Pons (tissue), 1 donor: Measurements from ENCODE around the gene VILL.
A peak's percentile ranks its signal among the peaks of the same experiment; 100 is the strongest.
"Not testable (repeated sequence)": the region's sequence is repeated elsewhere in the genome, so short reads cannot be mapped to it uniquely, and the experiment has no call there.

Source experiments
- DNase-seq: peaks from one replicate; pipeline ENCODE4 v3.0.0-alpha.2; 2016; ENCODE audit warnings: low spot score

VILL gene

DNA sequence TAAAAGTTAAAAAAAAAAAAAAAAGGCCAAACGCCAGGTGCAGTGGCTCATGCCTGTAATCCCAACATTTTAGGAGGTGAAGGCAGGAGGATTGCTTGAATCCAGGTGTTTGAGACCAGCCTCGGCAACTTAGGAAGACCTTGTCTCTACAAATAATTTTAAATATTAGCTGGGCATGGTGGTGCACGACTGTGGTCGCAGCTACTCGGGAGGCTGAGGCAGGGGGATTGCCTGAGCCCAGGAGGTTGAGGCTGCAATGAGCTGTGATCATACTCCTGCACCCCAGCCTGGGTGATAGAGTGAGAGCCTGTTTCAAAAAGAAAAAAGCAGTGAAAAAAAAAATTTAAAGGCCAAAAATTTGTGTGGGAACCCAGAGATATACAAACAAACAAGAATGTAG lies 45.7 kb downstream of the VILL start:
- no peak for DNase-seq

DNA sequence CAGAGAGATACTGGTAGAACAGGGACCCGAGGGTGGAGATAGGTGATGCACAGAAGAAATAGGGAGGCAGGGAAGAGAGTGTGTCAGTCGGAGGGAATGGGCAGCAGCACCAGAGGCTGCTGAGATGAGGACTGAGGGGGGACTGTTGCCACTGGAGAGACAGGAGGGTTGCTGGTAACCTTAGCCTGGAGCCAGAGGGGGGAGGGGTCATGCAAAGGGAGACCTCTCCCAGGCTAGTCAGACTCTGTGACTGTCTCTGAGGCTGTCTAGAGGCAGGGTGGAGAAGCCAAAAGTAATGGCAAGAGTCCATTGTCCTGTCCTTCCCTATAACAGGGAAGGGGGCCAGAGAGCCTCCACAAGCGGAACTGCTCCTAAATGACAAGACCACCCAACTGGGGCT lies 46.3 kb downstream of the VILL start:
- no peak for DNase-seq

DNA sequence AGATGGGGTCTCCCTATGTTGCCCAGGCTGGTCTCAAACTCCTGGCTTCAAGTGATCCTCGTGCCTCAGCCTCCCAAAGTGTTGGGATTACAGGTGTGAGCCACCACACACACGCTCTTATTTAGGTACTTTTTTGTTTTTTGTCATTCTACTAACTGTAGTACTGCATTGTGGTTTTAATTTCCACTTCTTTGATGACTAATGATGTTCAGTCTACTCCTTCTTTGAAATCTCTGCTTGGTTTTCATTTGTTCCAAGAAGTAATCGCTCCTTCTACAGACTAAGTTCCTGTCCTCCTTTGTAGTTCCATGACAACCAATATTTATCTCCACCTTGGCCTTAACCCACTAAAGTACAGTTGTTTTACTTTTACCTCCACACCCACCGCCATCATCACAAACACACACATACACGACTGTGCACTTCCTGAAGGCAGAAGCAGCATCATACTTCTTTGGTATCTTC lies 47.9 kb downstream of the VILL start:
- no peak for DNase-seq

DNA sequence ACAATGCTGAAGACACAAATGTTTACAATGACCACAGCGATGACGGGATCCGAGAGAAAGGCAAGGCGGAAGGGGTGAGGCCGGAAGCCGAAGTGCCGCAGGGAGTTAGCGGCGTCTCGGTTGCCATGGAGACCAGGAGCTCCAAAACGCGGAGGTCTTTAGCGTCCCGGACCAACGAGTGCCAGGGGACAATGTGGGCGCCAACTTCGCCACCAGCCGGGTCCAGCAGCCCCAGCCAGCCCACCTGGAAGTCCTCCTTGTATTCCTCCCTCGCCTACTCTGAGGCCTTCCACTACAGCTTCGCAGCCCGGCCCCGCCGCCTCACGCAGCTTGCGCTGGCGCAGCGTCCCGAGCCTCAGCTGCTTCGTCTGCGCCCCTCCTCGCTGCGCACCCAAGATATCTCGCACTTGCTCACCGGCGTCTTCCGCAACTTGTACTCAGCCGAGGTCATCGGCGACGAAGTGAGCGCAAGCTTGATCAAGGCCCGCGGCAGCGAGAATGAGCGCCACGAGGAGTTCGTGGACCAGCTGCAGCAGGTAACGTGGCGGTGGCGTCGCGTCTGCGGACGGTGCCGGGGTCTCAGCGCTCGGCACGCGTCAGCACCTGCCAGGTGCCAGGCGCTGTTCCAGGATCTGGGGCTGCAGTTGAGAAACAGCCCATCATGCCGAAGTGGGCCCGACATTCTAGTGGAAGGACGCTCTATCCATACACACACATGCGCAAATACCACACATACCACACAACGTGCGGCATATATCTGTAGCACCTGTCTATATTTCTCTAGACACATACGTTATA lies 48.7 kb downstream of the VILL start, which contains the start of gene DLEC1:
TSS of gene DLEC1 (plus strand) at position 108 of the 798 bp plus-strand sequence. CDS start at position 126, 18 bp downstream.
- DNase-seq, result peak; percentile 19

DNA sequence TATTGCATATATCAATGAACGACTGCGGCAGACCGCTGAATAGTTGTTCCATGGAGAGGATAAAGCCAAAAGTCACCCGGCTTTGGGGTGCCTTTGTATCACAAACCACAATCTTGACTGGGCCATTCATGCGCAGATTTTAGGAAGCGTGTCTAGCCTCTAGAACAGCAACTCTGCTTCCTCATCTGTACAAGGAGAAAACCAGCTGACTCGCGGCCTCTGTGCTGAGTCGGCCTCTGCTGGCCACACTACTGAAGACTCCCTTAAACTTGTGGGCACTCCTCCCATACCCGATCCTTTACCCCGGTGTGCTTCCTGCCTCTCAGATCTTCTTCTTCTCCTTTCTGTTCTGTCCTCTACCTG lies 49.3 kb downstream of the VILL start:
- peak; percentile 80 for DNase-seq

DNA sequence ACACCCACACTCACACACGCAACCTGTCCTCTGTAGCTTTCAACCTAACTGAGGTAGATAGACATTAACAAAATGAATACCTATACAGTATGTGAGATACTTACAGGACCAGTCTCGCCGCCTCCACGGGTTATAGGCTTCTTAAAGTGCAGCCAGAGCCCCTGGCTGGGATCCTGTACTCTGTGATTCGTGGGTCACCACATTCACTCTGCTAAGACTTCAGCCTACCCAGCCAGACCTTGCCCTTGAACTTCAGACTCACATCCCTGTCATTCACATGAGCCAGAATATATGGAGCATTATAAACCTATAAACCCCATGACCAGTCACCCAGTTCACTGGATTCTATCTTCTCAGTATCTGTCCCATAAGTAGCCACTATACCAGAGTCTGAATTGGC lies 49.8 kb downstream of the VILL start:
- no peak for DNase-seq

DNA sequence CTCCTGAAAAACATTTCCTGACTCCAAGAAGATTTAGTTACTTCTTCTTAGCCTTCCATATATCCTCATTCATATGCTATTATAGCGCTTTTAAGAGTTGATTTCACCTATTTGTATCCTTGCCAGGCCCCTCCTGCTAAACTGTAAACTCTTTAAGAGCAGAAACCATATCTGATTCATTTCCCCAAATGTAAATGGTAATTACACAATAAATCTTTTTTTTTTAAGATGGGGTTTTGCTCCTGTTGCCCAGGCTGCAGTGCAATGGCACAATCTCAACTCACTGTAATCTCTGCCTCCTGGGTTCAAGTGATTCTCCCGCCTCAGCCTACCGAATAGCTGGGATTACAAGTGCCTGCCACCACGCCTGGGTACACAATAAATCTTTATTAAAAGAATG lies 52.9 kb downstream of the VILL start:
- DNase-seq, result no peak

DNA sequence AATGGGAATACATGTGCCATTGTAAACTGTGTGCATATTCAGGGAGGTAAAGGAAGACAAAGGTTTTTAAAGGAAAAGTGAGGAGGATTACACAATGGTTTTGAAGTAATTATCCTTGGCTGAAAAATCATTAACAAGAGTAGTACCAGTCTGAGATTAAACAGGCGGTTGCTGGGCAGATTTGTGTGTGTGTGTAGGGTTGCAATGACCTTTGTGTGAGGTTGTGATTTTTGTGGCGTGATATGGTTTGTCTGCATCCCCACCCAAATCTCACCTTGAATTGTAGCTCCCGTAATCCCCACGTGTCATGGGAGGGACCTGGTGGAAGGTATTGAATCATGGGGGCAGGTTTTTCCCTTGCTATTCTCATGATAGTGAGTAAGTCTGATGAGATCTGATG lies 55.4 kb downstream of the VILL start:
- no peak for DNase-seq

DNA sequence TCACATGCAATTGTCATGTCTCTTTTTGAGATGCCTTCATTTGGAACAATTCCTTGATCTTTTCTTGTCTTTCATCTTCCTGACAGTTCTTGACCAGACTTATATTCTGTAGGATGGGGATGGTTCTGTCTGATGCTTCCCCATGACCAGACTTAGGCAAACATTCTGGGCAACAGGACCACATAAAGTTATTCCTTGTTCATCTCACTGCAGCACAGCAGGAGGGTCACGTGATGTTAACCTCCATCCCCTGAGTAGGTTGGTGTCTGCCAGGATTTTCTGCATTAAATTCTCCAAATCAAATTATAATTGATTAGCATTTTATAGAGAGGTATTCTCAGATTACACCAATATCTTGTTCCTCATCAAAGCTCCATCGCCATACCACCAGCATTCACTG lies 56.2 kb downstream of the VILL start:
- no peak for DNase-seq

DNA sequence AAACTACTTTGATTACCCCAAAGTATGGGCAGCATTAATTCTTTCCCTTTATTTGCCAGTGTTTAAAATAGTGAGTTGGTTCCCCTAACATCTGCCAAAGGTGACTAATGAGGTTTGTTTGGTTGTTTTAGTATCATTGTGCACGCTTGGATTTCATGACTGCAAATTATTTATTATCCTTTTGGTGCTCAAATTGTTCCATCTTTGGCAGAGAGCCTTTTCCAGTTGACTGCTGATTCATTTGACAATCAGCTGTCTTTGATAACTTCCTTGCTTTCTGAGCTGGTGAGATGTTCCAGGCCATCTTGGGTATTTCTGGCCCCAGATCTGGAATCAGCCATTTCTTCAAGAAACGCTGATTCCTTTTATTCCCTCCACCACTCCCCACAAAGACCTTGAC lies 57.3 kb downstream of the VILL start:
- no peak for DNase-seq

DNA sequence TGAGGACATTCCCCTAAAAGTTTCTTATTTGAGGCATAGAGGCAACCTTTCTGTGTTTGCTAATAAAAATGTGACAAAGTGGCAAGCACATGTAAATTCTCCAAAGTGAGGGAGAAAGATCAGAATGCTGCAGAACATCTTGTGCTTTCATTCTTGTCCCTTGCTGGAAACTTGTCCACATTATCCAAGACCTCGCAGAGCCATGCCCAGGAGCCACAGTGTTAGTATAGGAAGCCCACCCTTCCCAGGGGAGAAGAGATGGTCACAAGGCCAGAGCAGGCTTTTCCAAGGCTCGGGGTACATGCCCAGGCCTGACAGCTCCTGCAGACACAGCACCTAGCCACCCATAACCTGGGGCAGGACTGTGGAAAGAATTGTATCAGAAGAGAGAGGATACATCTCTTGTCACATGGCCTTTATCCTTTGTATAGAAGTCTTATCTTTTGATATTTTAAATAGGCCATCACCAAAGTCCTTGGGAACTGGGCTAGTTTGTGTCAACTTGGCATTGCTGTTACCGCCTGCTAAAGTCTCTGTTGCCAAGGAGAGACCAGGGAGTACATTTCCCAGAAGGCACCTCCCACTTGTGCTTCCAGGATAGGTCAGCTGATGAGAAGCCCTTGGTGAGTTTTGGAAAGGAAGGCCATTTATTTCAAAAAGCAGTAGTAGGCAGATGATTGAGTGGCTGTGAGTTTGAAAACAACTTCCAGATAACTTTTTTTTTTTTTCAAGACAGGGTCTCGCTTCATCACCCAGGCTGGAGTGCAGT lies 59.0 kb downstream of the VILL start:
- DNase-seq, result no peak

DNA sequence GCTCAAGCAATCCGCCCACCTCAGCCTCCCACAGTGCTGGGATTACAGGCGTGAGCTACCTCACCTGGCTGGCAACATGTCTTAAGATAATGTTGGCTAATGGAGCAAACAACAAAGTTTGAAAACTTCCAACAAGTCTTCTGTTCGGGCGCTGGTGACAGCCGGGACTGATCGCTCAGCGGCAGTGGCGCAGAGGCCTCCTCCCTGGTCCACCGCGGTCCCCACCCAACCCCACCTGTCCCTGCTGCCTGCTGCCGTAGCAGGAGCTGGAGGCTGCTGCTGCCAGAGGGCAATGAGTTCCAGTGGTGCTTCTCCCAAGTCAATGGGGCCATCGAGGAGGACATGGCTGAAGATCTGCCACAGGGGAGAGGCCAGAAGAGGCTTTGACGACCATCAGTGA lies 60.5 kb downstream of the VILL start:
- no peak for DNase-seq

DNA sequence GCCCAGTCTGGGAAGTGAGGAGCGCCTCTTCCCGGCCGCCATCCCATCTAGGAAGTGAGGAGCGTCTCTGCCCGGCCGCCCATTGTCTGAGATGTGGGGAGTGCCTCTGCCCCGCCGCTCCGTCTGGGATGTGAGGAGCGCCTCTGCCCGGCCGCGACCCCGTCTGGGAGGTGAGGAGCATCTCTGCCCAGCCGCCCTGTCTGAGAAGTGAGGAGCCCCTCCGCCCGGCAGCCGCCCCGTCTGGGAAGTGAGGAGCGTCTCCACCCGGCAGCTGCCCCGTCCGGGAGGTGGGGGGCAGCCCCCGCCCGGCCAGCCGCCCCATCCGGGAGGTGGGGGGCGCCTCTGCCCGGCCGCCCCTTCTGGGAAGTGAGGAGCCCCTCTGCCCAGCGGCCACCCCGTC lies 62.7 kb downstream of the VILL start:
- not testable (repeated sequence) for DNase-seq

DNA sequence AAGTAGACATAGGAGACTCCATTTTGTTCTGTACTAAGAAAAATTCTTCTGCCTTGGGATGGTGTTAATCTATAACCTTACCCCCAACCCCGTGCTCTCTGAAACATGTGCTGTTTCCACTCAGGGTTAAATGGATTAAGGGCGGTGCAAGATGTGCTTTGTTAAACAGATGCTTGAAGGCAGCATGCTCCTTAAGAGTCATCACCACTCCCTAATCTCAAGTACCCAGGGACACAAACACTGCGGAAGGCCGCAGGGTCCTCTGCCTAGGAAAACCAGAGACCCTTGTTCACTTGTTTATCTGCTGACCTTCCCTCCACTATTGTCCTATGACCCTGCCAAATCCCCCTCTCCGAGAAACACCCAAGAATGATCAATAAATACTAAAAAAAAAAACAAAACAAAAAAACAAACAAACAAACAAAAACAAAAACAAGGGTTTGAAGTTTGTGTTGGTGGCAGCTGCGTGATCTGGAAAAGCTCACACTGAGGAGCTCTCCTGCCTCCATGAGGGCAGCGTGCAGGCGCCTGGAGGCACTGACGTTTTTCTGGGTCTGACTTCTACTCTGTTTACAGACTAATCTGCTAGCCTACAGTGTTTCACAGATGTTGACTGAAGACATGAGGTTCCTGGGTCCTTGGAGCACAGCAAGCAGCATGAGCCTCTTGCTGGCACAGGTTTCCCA lies 63.4 kb downstream of the VILL start:
- not testable (repeated sequence) for DNase-seq

DNA sequence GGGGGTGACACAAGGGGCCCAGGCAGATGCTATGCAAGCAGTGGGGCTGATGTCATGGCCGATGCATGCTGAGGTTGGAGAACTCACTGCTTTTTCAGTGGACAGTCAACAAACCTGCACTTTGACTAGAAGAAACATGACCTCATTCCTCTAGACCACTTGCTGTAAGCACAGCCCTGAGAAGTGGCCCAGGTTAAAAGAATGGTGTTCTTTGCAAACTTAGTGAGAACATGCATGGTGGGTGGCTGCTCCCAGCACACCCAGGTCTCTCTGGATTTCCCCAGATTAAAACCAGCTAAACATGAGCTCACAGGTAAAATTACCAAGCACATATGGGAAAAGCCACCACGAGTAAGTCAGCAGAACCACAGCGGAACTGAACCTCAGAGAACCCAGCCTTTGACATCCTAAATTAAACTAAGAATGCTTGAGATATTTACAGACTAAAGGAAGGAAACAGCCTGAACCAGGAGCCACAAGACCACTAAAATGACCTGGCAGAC lies 64.0 kb downstream of the VILL start:
- peak; percentile 12 for DNase-seq
